NCI-H774 (cell line): ENCODE measurements around the gene EIF3C.
"Not testable (repeated sequence)": the region's sequence is repeated elsewhere in the genome, so short reads cannot be mapped to it uniquely, and the experiment has no call there.

Experiments
- DNase-seq: peaks from one replicate; lab custom pipeline; 2025; lab: John Stamatoyannopoulos, UW

The EIF3C gene

DNA sequence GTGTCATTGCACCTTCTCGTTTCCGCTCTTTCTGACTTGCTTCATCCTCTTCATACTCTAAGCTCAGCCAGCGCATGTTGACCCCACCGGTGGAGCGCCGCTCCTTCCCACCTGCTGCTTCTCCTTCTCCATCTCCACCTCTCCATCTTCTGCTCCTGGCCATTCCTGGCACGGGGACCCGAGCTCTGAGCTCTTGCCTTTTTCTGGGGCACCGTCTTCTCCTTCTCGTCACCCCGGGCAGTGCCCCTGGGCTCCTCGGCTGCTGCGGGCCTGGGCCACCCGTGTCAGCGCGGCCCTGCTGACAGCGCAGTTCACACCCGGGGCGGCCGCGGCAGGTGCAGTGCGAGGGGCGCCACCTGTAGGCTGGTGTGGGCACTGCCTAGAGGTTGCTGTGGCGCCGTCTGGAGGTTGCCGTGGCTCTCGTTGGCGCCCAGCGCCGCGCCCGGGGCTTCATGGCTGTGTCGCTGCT lies 38.8 kb downstream of the EIF3C start:
- not testable (repeated sequence) for DNase-seq

DNA sequence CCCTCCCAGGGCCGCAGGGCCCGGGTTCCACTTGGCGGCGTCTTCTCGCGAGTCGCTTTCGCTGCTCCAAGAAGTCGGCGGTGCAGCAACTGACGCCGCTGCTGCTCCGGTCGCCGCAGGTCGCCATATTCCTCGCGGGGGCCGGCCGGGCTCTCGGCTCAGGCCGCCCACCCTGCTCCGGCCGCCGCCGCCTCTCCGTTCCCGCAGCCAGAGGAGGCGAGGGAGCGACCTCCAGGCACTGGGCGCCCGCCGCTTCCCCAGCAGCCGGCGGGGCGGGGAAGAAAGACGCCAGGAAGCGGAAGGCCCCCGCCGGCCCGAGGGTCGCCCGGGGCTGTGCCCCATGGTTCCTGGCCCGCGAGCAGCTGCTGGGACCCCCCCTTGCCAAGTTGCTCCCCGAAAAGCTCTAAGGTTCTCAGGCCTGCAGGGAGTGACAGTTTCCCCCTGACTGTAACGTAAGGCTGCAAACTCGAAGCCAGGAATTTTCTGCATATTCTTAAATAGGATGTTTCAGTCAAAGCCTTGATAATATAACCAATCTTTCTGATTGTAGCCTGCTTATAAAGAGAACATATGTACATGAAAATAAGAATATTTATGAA lies 39.3 kb downstream of the EIF3C start:
- DNase-seq: not testable (repeated sequence)

DNA sequence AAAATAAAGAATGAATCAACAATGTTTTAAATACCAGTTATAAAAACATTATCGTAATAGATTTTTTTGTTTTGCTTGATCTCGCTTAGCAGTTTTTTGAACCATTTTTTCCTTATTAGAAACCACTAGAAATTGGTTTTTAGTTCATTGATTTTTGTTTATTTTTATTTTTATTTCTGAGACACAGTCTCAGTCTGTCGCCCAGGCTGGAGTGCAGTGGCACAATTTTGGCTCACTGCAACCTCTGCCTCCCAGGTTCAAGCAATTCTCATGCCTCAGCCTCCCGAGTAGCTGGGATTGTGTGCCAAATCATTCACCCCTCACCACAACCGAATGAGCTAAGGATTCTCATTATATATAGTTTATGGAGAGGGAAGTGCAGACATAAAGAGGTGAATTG lies 40.2 kb downstream of the EIF3C start, which contains the start of gene NPIPB9:
NPIPB9 (plus strand) TSS at position 301 of the 400 bp plus-strand sequence.
- not testable (repeated sequence) for DNase-seq

DNA sequence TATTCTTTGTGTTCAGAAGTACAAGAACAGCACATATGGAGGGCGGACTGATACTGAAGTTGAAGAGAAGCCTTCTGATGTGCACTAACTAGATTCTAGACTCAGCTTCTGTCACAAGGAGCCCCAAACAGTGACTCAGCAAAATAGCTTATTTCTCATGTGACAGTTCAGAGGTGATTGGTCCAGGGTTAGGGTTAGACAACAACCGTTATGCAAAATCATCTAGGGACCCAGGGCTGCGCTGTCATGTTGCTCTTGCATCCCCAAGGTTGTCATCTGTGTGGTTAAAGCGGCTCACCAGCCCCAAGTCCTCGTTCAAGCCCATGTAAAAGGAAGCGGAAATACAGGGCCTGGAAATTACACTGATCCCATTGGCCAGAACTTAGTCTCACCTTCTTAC lies 70.4 kb downstream of the EIF3C start:
- not testable (repeated sequence) for DNase-seq

DNA sequence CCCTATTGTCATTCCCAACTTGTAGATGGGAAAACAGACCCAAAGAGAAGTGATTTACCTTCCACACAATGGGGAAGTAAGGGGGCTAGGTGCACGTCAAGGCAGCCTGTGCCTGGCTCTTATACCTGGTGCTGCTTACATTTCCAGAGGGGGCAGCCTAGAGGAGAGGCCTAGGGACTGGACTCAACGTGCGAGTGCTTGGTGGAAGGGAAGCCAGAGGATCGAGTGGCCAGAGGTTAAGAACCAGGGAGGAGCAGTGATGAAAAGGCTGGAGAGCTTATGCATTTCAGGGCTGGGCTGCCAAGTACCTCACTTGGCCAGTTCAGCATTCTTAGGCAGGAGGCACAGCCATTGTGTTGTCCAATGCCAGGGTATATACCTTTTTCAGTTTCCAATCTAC lies 71.1 kb downstream of the EIF3C start:
- DNase-seq: not testable (repeated sequence)
